ENCODE data around the gene LRIG1.
A peak's percentile ranks its signal among the peaks of the same experiment; 100 is the strongest.

Gene LRIG1

GRCh38 chr3:66489581-66489980 lies 11.2 kb downstream of the LRIG1 start:
- DNase-seq (ENCODE audit: low read depth in 1 of 2, low spot score in 1 of 2): no peak

- no peak for DNase-seq (ENCODE audit: low read depth in 1 of 2, low spot score in 1 of 2)
Observed at GRCh38 chr3:66489115-66489514, 11.7 kb downstream of the LRIG1 start.

GRCh38 chr3:66488492-66488891 lies 12.3 kb downstream of the LRIG1 start:
- DNase-seq (ENCODE audit: low read depth in 1 of 2, low spot score in 1 of 2): no peak

- no peak for DNase-seq (ENCODE audit: low read depth in 1 of 2, low spot score in 1 of 2)
Observed at GRCh38 chr3:66487465-66487864, 13.4 kb downstream of the LRIG1 start.

GRCh38 chr3:66486646-66487045 lies 14.2 kb downstream of the LRIG1 start:
- DNase-seq (ENCODE audit: low read depth in 1 of 2, low spot score in 1 of 2): no peak

- no peak for DNase-seq (ENCODE audit: low read depth in 1 of 2, low spot score in 1 of 2)
Observed at GRCh38 chr3:66486202-66486601, 14.6 kb downstream of the LRIG1 start.

- no peak for DNase-seq (ENCODE audit: low read depth in 1 of 2, low spot score in 1 of 2)
Observed at GRCh38 chr3:66485291-66485968, 15.4 kb downstream of the LRIG1 start.

- DNase-seq (ENCODE audit: low read depth in 1 of 2, low spot score in 1 of 2): no peak
Observed at GRCh38 chr3:66484106-66484844, 16.5 kb downstream of the LRIG1 start.

GRCh38 chr3:66483409-66483906 lies 17.4 kb downstream of the LRIG1 start:
- no peak for DNase-seq (ENCODE audit: low read depth in 1 of 2, low spot score in 1 of 2)

- no peak for DNase-seq (ENCODE audit: low read depth in 1 of 2, low spot score in 1 of 2)
Observed at GRCh38 chr3:66483006-66483405, 17.8 kb downstream of the LRIG1 start.

GRCh38 chr3:66482018-66482404 lies 18.8 kb downstream of the LRIG1 start:
- no peak for DNase-seq (ENCODE audit: low read depth in 1 of 2, low spot score in 1 of 2)

GRCh38 chr3:66481071-66482017 lies 19.5 kb downstream of the LRIG1 start:
- no peak for DNase-seq (ENCODE audit: low read depth in 1 of 2, low spot score in 1 of 2)

- DNase-seq (ENCODE audit: low read depth in 1 of 2, low spot score in 1 of 2): peak in 1 of 2 donors; percentile 52
Observed at GRCh38 chr3:66480666-66481065, 20.2 kb downstream of the LRIG1 start.

GRCh38 chr3:66479532-66479947 lies 21.3 kb downstream of the LRIG1 start:
- DNase-seq (ENCODE audit: low read depth in 1 of 2, low spot score in 1 of 2): no peak

GRCh38 chr3:66478960-66479359 lies 21.9 kb downstream of the LRIG1 start:
- DNase-seq (ENCODE audit: low read depth in 1 of 2, low spot score in 1 of 2): no peak

- no peak for DNase-seq (ENCODE audit: low read depth in 1 of 2, low spot score in 1 of 2)
Observed at GRCh38 chr3:66477856-66478255, 23.0 kb downstream of the LRIG1 start.

- DNase-seq (ENCODE audit: low read depth in 1 of 2, low spot score in 1 of 2): no peak
Observed at GRCh38 chr3:66476852-66477381, 23.9 kb downstream of the LRIG1 start.

- DNase-seq (ENCODE audit: low read depth in 1 of 2, low spot score in 1 of 2): no peak
Observed at GRCh38 chr3:66475386-66476020, 25.3 kb downstream of the LRIG1 start.

- DNase-seq (ENCODE audit: low read depth in 1 of 2, low spot score in 1 of 2): peak in 1 of 2 donors; percentile 41
Observed at GRCh38 chr3:66473692-66474091, 27.1 kb downstream of the LRIG1 start.

- no peak for DNase-seq (ENCODE audit: low read depth in 1 of 2, low spot score in 1 of 2)
Observed at GRCh38 chr3:66473181-66473580, 27.6 kb downstream of the LRIG1 start.
